Colon (tissue), 2 donors: ENCODE data around the gene ZNRF3.
"Not testable (repeated sequence)": the region's sequence is repeated elsewhere in the genome, so short reads cannot be mapped to it uniquely, and the experiment has no call there.

Source experiments
- FAIRE-seq: peaks from 2 replicates; lab custom pipeline; 2012; peaks lifted over from hg19 to GRCh38; lab: Jason Lieb, UNC
- donor health status: control.
- donor health status: control.

ZNRF3 gene

GRCh38 chr22:28933321-28933720 is 49.9 kb downstream of the ZNRF3 start:
- no peak for FAIRE-seq

- no peak for FAIRE-seq
Observed at GRCh38 chr22:28934026-28934425, 50.7 kb downstream of the ZNRF3 start.

GRCh38 chr22:28935140-28935539 is 51.8 kb downstream of the ZNRF3 start:
- no peak for FAIRE-seq

GRCh38 chr22:28935713-28936112 is 52.3 kb downstream of the ZNRF3 start:
- no peak for FAIRE-seq

GRCh38 chr22:28936200-28936599 is 52.8 kb downstream of the ZNRF3 start:
- no peak for FAIRE-seq

GRCh38 chr22:28937206-28938025 is 54.0 kb downstream of the ZNRF3 start:
- no peak for FAIRE-seq

- FAIRE-seq = no peak
Observed at GRCh38 chr22:28938286-28938833, 55.0 kb downstream of the ZNRF3 start.

- FAIRE-seq = no peak
Observed at GRCh38 chr22:28939394-28939793, 56.0 kb downstream of the ZNRF3 start.

GRCh38 chr22:28939932-28940331 is 56.6 kb downstream of the ZNRF3 start:
- no peak for FAIRE-seq

GRCh38 chr22:28940441-28940840 is 57.1 kb downstream of the ZNRF3 start:
- no peak for FAIRE-seq

- FAIRE-seq = no peak
Observed at GRCh38 chr22:28942333-28942732, 59.0 kb downstream of the ZNRF3 start.

GRCh38 chr22:28942801-28943500 is 59.6 kb downstream of the ZNRF3 start:
- no peak for FAIRE-seq

GRCh38 chr22:28943501-28943879 is 60.1 kb downstream of the ZNRF3 start:
- FAIRE-seq = no peak

GRCh38 chr22:28947125-28947524 is 63.8 kb downstream of the ZNRF3 start:
- no peak for FAIRE-seq

GRCh38 chr22:28948424-28948823 is 65.1 kb downstream of the ZNRF3 start:
- no peak for FAIRE-seq

GRCh38 chr22:28948860-28949551 is 65.6 kb downstream of the ZNRF3 start:
- not testable (repeated sequence) for FAIRE-seq

GRCh38 chr22:28949788-28950187 is 66.4 kb downstream of the ZNRF3 start:
- no peak for FAIRE-seq

GRCh38 chr22:28950617-28951411 is 67.4 kb downstream of the ZNRF3 start:
- no peak for FAIRE-seq

- no peak for FAIRE-seq
Observed at GRCh38 chr22:28951530-28951929, 68.2 kb downstream of the ZNRF3 start.

GRCh38 chr22:28951969-28952521 is 68.7 kb downstream of the ZNRF3 start:
- no peak for FAIRE-seq

- no peak for FAIRE-seq
Observed at GRCh38 chr22:28952857-28953256, 69.5 kb downstream of the ZNRF3 start.

- no peak for FAIRE-seq
Observed at GRCh38 chr22:28953403-28953802, 70.0 kb downstream of the ZNRF3 start.
